Colonic mucosa (tissue), 4 donors: Measurements from ENCODE around the gene MEIS1. TPM values are rescaled to one million over a fixed set of nuclear protein-coding genes. Genes with fewer than 3 reads are reported as not detected.

Source experiments
- DNase-seq: peaks from one replicate; pipeline ENCODE4 v3.0.0-alpha.2; 2020
- H3K27ac ChIP-seq: fragments of 200-600 bp; one replicate; pipeline ENCODE4 v1.8.0; 2021
- H3K27me3 ChIP-seq: fragments of 200-600 bp; one replicate; pipeline ENCODE4 v1.8.0; 2021
- H3K36me3 ChIP-seq: fragments of 200-600 bp; one replicate; pipeline ENCODE4 v1.8.0; 2021
- H3K4me1 ChIP-seq: fragments of 200-600 bp; one replicate; pipeline ENCODE4 v1.8.0; 2021; ENCODE audit warnings: mild to moderate bottlenecking
- H3K4me3 ChIP-seq: fragments of 200-600 bp; one replicate; pipeline ENCODE4 v1.8.0; 2021
- H3K9ac ChIP-seq, 2 donors: one replicate each; pipeline ENCODE4 v1.7.0; 2013; ENCODE audit warnings: control low read depth in 2 of 2, low read depth in 2 of 2, low read length in 2 of 2
- H3K9me3 ChIP-seq: fragments of 200-600 bp; one replicate; pipeline ENCODE4 v1.8.0; 2021
- intact Hi-C: fragments of 100-400 bp; cut with DNase I; formaldehyde crosslinking; loops from one replicate; pipeline ENCODE4 v1.14.1; 2022
- total RNA-seq, 2 donors: library from RNA; stranded (reverse); fragmentation: NEBNext Ultra II Directional in 1 of 2; extraction: Animal tissue kit (Norgen Biotek cat#: 25700) in 1 of 2; gene quantifications; one replicate each; pipeline ENCODE4 v1.2.1, GENCODE V29; 2021
- TF ChIP-seq, protein P1 (sequence below): fragments of 200-600 bp; IDR thresholded peaks from one replicate; pipeline ENCODE4 v1.8.0; 2022; ENCODE audit warnings: antibody characterized with exemption, mild to moderate bottlenecking
- donor health status: healthy.
- donor health status: DM: no; HTN: no; CAD: no.
- donor health status: DM: no; HTN: no; CAD: no.

MEIS1 gene
- total RNA-seq, 2 donors from 2014 or later: 8.9 to 23.1 TPM

DNA sequence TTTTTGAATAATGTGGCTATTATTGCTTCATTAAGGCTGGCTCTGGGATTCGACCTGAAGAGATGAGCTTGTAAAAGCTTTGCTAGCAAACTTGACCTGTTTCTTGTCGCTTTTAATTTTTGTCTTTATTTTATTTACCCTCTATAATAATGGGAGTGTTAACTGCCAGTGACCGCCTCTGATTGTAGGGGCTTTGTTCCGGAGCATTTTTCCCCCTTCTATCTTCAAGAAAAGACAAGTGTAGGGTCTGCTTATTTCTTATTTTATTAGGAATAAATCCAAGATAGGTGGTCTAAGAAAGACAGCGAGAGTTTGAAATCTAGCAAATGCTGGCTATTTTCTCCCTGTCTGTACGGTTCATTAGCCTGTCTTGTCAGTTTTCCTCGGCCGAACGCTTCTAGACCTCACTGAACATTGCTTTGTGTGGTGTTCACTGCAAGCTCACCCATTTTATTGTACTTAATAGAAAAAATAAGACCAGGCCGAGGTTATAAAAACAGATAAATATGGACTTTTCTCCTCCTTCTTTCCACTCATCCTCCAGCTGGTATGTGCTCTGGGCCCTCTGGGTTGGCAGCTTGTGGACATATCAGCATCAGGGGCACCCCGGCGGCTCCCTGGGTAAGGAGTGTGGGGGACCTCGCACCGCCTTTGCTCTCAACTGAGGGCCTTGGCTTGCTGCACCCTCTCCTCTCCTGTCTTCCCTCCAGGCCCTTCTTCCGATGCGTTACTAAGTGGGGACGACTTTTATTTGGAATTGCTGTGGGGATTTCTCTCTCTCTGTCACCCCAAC lies 8.5 kb downstream of the MEIS1 start:
- intact Hi-C loops: no loop called here
- Histone ChIP-seq H3K9me3 (no peaks in the 10 kb centered on the region), H3K4me3 (no peak overlapping the region), H3K27me3 (peaks cover 4% of the 10 kb centered on the region), H3K27ac (peak overlapping the region; percentile 20), H3K36me3 (no peaks in the 10 kb centered on the region), H3K4me1 (no peaks in the 10 kb centered on the region), H3K9ac (peak overlapping the region; percentile 35 to 65)
- TF ChIP-seq, protein P1, sequence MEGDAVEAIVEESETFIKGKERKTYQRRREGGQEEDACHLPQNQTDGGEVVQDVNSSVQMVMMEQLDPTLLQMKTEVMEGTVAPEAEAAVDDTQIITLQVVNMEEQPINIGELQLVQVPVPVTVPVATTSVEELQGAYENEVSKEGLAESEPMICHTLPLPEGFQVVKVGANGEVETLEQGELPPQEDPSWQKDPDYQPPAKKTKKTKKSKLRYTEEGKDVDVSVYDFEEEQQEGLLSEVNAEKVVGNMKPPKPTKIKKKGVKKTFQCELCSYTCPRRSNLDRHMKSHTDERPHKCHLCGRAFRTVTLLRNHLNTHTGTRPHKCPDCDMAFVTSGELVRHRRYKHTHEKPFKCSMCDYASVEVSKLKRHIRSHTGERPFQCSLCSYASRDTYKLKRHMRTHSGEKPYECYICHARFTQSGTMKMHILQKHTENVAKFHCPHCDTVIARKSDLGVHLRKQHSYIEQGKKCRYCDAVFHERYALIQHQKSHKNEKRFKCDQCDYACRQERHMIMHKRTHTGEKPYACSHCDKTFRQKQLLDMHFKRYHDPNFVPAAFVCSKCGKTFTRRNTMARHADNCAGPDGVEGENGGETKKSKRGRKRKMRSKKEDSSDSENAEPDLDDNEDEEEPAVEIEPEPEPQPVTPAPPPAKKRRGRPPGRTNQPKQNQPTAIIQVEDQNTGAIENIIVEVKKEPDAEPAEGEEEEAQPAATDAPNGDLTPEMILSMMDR: no peak
- no peak for DNase-seq

DNA sequence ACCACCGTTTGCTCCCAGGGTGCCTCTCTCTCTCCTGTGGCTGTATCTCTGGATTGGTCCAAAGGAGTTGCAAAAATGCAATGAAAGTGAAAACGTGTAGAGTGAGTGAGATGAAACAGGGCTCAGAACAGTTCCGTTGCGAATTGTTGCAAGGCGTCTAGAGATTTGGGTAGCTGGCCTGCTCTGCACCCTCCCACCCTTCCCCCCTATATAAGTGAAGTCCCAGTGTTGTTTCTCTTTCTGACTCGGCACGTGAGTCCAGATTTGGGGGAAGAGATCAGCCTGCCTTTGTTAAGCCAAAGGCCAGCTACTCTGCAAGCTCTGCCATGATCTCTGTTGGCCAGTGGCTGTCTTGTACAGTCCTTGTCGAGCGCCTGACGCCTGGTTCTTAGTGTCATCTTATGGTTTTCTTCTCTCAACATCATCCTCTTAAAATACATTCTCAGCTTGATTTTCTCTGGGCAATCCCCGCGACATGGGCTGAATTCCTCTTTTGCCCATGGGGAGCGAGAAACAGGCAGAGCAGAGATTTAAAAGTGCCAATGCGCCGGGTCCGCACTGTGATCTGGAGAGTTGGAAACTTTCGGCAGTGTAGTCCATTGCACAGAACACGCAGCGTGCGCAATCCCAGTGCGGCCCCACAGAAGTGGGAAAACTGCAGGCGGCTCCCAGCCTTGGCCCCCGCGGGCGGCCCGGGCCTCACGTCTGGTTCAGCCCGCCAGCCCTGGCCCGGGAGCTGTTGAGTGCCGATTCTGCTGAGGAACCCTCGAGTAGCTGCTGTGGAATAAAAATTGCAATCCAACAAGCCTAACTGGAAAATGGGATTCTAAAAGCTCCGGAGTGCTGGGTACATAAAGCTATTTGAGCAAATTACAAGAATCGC lies 9.3 kb downstream of the MEIS1 start:
- Histone ChIP-seq H3K27me3 (peaks cover 2% of the 10 kb centered on the region), H3K36me3 (no peaks in the 10 kb centered on the region), H3K4me1 (no peaks in the 10 kb centered on the region), H3K9me3 (no peaks in the 10 kb centered on the region), H3K9ac (peak overlapping the region in 1 of 2 donors; percentile 65), H3K4me3 (no peak overlapping the region), H3K27ac (peak overlapping the region; percentile 14)
- intact Hi-C loops: no loop called here
- DNase-seq: no peak
- TF ChIP-seq, protein P1: no peak

DNA sequence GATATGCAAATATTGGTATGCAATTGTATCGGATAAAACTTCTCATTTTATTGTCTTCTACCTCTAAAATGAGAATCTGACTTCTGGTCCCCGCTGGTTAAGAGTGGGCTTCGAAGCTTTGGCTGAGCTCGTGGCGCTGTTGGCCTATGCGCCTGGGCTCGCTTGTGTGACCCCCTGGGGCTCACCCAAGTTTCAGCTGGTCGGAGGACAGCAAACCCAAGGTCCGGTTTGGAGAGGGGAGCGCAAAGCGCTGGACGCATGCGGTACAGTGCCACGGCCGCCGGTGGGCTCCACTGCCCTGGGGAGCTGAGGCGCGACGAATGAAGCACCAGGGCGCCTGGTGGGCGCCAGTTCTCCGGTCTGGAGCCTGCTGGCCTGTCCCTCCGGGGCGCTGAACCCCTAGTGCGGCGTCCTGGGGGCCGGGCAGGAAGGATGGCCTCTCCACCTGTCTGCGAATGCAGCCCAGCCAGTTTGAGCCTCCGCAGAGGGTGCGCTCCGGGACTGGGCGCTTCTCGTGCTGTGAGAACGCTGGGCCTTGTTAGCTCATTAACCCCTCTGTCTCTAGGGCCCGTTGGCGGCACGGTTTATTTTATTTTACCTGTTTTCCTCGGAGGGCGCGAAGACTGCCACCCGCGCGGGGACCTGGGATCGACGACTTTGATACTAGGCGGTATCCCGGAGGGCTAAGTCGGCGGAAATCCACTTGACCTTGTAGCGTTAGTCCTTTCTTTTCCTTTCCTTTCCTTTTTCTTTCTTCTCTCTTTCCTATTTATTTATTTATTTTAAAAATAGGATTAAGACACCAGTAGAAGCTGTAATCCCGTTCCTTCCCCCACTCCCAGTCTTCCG lies 10.4 kb downstream of the MEIS1 start:
- Histone ChIP-seq H3K36me3 (no peaks in the 10 kb centered on the region), H3K27me3 (no peaks in the 10 kb centered on the region), H3K27ac (peak overlapping the region; percentile 68), H3K9me3 (no peaks in the 10 kb centered on the region), H3K9ac (peak overlapping the region in 1 of 2 donors; percentile 54), H3K4me3 (peak overlapping the region; percentile 10), H3K4me1 (no peaks in the 10 kb centered on the region)
- TF ChIP-seq, protein P1: no peak
- intact Hi-C loops: no loop called here
- no peak for DNase-seq

DNA sequence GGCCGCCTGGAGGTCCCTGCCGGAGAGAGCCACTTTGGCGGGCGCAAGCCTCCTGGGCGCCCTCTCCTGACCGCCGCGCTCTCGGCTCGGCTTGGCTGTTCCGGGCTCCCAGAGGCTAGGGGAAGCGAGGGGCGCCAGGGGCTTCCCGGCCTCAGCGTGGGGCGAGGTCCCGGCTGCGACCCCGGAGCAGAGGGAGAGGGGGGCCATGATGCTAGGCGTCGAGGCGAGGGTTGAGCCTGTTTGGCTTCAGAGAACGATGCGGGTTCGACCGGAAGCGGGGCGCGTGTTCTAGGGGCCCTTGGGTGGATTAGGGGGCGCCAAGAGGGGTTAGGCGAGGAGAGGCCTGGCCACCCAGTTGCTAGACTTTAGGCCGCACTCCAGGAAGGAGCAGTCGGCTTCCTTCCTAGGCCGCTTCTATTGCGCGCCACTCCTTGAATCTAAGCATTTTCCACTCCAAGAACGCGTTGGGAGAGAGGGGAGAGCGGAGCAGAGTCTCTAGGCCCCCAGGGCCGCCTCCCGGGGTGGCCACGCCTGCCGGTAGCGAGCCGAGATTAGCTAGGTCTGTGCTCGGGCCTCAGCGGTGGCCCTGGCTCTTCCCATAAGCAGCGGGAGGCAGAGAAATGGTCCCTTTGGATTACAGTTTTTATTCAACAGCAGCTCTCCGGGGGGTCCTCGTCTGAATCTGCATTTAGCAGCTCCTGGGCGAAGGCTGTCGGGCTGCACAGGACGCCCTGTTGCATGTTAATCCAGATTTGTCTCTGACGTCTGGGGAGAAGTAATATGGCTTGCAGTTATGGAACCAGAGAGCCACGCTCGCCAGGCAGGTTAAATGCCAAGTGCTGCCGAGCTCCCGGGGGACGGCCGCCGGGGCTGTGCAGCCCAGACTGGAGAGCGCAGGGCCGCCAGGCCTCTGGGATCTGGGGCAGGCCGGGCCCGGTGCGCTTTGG lies 11.3 kb downstream of the MEIS1 start:
- TF ChIP-seq, protein P1: no peak
- intact Hi-C loops: no loop called here

More for the DNA sequence above, 11.3 kb downstream of the MEIS1 start:
- H3K9ac ChIP-seq: peak overlapping the region; percentile 34 to 54
- H3K27me3 ChIP-seq: no peaks in the 10 kb centered on the region
- H3K4me1 ChIP-seq: no peaks in the 10 kb centered on the region
- no peaks in the 10 kb centered on the region for H3K36me3 ChIP-seq
- peak overlapping the region; percentile 68 for H3K27ac ChIP-seq
- H3K9me3 ChIP-seq: no peaks in the 10 kb centered on the region
- peak overlapping the region; percentile 10 for H3K4me3 ChIP-seq
- no peak for DNase-seq
